IPS DF 4.7 (cell line): Measurements from ENCODE around the gene SZT2.
"Not testable (repeated sequence)": the region's sequence is repeated elsewhere in the genome, so short reads cannot be mapped to it uniquely, and the experiment has no call there.

ENCODE experiments used
- DNase-seq: peaks from one replicate; pipeline ENCODE4 v3.0.0-alpha.2; 2013; ENCODE audit warnings: low spot score; ENCODE audit errors: extremely low read depth

SZT2 gene

GRCh38 chr1:43360616-43361015 lies 29.1 kb upstream of the SZT2 start:
- DNase-seq, result no peak

GRCh38 chr1:43363283-43363934 lies 26.3 kb upstream of the SZT2 start:
- no peak for DNase-seq

GRCh38 chr1:43363935-43364525 lies 25.7 kb upstream of the SZT2 start:
- no peak for DNase-seq

- no peak for DNase-seq
Observed at GRCh38 chr1:43365678-43366077, 24.0 kb upstream of the SZT2 start.

GRCh38 chr1:43366179-43366578 lies 23.5 kb upstream of the SZT2 start:
- no peak for DNase-seq

GRCh38 chr1:43366601-43367025 lies 23.1 kb upstream of the SZT2 start:
- DNase-seq, result no peak

- DNase-seq, result no peak
Observed at GRCh38 chr1:43367026-43367903, 22.4 kb upstream of the SZT2 start.

GRCh38 chr1:43367904-43368645 lies 21.6 kb upstream of the SZT2 start, which contains the start of gene ELOVL1:
Gene ELOVL1, minus strand, starts transcription at chr1:43368011. Its CDS starts 2,402 bp downstream, at chr1:43365609.
- no peak for DNase-seq

- DNase-seq, result no peak
Observed at GRCh38 chr1:43368646-43369020, 21.1 kb upstream of the SZT2 start.

GRCh38 chr1:43369779-43370178 lies 19.9 kb upstream of the SZT2 start:
- not testable (repeated sequence) for DNase-seq

GRCh38 chr1:43370564-43370963 lies 19.1 kb upstream of the SZT2 start:
- no peak for DNase-seq

GRCh38 chr1:43372172-43372571 lies 17.5 kb upstream of the SZT2 start:
- DNase-seq, result no peak

- DNase-seq, result no peak
Observed at GRCh38 chr1:43373066-43373940, 16.4 kb upstream of the SZT2 start.

GRCh38 chr1:43376723-43377235 lies 12.9 kb upstream of the SZT2 start:
- no peak for DNase-seq

- no peak for DNase-seq
Observed at GRCh38 chr1:43377831-43378230, 11.9 kb upstream of the SZT2 start.

- no peak for DNase-seq
Observed at GRCh38 chr1:43379476-43379875, 10.2 kb upstream of the SZT2 start.

GRCh38 chr1:43381612-43382011 lies 8.1 kb upstream of the SZT2 start:
- no peak for DNase-seq

- DNase-seq, result no peak
Observed at GRCh38 chr1:43382027-43382779, 7.5 kb upstream of the SZT2 start.

- DNase-seq, result no peak
Observed at GRCh38 chr1:43383449-43383848, 6.2 kb upstream of the SZT2 start.

GRCh38 chr1:43386676-43387075 lies 3.0 kb upstream of the SZT2 start:
- DNase-seq, result no peak
